PC-3 (cell line): ENCODE data around the gene BCAR3.

Source experiments
- EZH2 ChIP-seq: fragments of 300-600 bp; sonication (generic); IDR thresholded peaks from one replicate; pipeline ENCODE4 v1.6.1; 2017; ENCODE audit warnings: antibody characterized with exemption, mild to moderate bottlenecking, low read length; ENCODE audit not compliant: unreplicated experiment
- EZH2phosphoT487 ChIP-seq: fragments of 300-600 bp; sonication (generic); IDR thresholded peaks from 2 replicates; pipeline ENCODE4 v1.6.1; 2018; ENCODE audit warnings: mild to moderate bottlenecking, antibody characterized with exemption, low read length, borderline replicate concordance
- TF ChIP-seq, protein P1 (sequence below): fragments of 300-600 bp; sonication (generic); conservative IDR thresholded peaks from 2 replicates; pipeline ENCODE4 v1.5.1; 2017; ENCODE audit warnings: antibody characterized with exemption, low read depth, mild to moderate bottlenecking, low read length

DNA sequence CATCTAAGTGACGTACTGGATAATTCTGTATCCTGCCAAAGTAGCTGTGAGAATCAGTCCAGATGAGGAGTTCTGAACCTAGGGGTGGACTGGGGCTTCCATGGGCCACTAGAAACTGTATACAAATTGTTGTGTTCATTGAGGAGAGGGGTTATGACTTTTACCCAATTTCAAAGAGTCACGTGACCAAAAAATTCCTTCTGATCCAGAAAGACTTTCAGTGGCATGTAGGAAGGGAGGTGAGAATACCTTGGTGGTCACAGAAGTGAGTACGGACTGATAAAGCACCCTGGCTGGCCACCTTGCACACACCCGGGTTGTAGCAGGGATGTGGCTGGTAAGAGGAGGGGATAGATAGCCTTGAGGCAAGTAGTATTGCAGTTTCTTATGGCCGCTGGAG lies 60.4 kb downstream of the BCAR3 start:
- TF ChIP-seq, protein P1, sequence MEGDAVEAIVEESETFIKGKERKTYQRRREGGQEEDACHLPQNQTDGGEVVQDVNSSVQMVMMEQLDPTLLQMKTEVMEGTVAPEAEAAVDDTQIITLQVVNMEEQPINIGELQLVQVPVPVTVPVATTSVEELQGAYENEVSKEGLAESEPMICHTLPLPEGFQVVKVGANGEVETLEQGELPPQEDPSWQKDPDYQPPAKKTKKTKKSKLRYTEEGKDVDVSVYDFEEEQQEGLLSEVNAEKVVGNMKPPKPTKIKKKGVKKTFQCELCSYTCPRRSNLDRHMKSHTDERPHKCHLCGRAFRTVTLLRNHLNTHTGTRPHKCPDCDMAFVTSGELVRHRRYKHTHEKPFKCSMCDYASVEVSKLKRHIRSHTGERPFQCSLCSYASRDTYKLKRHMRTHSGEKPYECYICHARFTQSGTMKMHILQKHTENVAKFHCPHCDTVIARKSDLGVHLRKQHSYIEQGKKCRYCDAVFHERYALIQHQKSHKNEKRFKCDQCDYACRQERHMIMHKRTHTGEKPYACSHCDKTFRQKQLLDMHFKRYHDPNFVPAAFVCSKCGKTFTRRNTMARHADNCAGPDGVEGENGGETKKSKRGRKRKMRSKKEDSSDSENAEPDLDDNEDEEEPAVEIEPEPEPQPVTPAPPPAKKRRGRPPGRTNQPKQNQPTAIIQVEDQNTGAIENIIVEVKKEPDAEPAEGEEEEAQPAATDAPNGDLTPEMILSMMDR, result no peak
- TF ChIP-seq EZH2, result no peak
- TF ChIP-seq EZH2phosphoT487, result no peak
